Fibroblast of pulmonary artery (primary cell): Measurements from ENCODE around the gene FHL2.

ENCODE experiments used
- DNase-seq: peaks from one replicate; pipeline ENCODE4 v3.0.0-alpha.2; 2010; ENCODE audit warnings: low read depth
- H3K4me3 ChIP-seq: replicated peaks from 2 replicates; pipeline ENCODE4 v1.5.1; 2011; ENCODE audit warnings: low read depth, mild to moderate bottlenecking, control low read depth, low read length, moderate library complexity
- TF ChIP-seq, protein P1 (sequence below): IDR thresholded peaks from 2 replicates; pipeline ENCODE4 v1.5.1; 2011; ENCODE audit warnings: mild to moderate bottlenecking, control low read depth, low read length, inconsistent platforms; ENCODE audit errors: missing control alignments

FHL2 gene

DNA sequence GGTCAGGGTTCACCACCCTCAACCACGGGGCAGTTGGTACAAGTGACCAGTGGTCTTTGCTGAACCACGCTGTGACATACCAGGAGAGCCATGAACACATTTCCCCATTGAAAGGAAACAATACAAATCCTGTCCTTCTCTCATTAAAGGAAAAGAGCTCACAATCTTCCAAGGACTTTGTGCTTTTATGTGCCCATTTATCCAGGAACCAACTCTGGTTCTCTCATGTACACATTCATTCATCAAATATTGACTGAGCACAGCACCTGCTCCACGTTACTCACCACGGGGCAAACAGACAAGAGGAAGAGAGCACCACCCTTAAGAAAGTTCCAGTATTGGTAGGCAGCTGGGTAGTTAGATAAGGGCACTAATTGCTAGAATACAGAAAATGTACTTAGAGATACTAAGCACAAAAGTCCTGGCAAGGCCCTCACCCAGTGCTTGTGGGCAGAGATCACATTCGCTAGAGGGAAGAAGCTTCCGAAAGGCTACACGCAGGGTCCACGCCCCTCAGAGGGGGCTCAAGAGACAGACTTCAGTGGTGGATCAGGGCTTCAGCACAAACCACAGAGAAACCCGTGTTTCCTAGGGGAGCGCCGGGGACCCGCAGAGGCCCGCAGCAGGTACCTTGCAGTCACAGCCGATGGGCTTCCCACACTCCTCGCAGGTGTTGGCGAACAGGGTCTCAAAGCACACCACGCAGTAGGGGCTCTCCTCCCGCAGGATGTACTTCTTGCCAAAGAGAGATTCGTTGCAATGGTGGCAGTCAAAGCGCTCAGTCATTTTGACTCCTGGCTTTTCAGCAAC lies 12.9 kb downstream of the FHL2 start:
- DNase-seq: no peak
- TF ChIP-seq, protein P1, sequence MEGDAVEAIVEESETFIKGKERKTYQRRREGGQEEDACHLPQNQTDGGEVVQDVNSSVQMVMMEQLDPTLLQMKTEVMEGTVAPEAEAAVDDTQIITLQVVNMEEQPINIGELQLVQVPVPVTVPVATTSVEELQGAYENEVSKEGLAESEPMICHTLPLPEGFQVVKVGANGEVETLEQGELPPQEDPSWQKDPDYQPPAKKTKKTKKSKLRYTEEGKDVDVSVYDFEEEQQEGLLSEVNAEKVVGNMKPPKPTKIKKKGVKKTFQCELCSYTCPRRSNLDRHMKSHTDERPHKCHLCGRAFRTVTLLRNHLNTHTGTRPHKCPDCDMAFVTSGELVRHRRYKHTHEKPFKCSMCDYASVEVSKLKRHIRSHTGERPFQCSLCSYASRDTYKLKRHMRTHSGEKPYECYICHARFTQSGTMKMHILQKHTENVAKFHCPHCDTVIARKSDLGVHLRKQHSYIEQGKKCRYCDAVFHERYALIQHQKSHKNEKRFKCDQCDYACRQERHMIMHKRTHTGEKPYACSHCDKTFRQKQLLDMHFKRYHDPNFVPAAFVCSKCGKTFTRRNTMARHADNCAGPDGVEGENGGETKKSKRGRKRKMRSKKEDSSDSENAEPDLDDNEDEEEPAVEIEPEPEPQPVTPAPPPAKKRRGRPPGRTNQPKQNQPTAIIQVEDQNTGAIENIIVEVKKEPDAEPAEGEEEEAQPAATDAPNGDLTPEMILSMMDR: no peak
- H3K4me3 ChIP-seq: no peak overlapping the region

DNA sequence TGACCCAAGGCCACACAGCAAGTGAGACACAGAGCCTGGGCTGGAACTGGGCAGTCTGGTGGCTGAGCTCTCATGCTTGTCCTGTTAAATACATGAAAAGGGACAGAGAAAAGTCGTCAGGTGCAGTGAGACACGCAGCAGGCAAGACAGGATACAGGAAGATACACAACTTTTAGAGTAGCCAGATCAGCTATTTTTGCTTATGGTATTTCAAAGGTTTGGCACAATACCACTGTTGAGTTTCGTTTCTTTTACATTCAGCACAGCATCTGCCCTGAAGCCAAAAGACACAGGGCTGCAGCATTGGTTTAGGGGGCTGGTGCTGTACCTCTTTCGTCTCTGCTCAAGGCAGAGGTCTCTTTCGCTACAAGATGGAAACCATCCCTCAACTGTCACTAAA lies 14.0 kb downstream of the FHL2 start:
- no peak overlapping the region for H3K4me3 ChIP-seq
- DNase-seq: no peak
- TF ChIP-seq, protein P1: no peak

DNA sequence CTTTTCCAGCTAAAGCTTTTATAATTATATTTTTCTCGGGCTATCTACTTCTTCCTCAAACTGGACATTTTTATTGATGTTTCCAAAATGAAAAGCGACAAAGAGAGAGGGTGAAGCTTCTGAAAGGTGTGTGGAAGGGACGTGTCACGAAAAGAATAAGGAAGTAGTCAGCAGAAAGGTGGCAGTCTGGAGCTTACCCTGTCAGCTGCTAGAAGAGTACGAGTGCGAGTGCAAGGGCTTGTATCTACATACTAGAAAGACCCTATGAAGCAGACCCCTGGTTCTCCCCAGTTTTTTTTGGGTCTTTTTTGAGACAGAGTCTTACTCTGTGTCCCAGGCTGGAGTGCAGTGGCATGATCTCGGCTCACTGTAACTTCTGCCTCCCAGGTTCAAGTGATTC lies 14.6 kb downstream of the FHL2 start:
- no peak overlapping the region for H3K4me3 ChIP-seq
- DNase-seq: no peak
- TF ChIP-seq, protein P1: no peak

DNA sequence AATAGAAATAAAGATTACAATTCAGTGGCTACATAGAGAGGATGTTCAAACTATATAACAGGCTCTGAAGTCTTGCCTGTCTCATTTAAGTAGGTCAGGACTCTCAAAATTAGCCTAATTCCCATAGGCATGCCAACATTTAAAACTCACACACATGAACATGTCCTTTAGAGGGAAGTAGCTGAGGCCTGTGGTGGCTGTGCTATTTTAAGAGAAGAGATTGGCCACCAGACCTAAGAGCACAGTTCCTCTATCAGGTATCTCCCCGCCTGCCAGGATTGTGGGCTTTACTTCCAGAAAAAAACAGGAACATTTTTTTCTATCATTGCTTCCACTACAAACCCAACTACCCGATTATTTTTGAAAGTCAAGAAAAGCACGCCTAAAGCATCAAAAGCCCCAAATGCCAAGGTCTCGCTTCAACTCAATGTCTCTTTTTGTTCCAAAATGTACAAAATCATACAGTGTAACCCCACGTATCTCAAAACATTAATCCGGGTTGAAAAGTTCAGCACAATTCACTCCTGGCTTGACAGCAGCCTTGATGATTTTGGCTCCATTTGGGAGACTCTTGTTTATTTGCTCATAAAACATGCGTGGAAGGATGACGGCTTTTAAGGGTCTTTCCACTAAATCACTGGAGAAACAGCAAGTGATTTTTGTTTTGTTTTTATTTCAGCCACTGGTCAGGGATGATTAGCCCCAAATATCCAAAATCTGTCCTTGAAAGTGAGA lies 15.3 kb downstream of the FHL2 start:
- H3K4me3 ChIP-seq: no peak overlapping the region
- TF ChIP-seq, protein P1: no peak
- no peak for DNase-seq

DNA sequence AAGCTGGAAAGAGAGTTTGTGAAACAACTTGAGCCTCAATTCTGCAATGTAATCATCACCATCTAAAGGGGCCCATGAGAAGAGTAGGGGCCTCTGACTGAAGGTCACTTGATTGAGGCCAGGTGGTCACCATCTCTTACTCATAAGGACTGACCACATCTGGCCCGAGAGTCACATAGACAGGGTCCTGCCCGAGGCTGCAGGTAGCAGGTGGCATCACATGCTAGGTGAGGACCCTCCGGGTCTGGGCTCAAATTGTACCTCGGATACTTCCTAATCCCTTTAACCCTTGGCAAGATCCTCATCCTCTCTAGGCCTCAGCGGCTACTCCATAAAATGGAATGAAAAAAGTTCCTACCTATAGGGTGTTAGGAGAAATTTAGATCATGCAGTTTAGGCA lies 16.7 kb downstream of the FHL2 start:
- TF ChIP-seq, protein P1: no peak
- no peak for DNase-seq
- H3K4me3 ChIP-seq: no peak overlapping the region

DNA sequence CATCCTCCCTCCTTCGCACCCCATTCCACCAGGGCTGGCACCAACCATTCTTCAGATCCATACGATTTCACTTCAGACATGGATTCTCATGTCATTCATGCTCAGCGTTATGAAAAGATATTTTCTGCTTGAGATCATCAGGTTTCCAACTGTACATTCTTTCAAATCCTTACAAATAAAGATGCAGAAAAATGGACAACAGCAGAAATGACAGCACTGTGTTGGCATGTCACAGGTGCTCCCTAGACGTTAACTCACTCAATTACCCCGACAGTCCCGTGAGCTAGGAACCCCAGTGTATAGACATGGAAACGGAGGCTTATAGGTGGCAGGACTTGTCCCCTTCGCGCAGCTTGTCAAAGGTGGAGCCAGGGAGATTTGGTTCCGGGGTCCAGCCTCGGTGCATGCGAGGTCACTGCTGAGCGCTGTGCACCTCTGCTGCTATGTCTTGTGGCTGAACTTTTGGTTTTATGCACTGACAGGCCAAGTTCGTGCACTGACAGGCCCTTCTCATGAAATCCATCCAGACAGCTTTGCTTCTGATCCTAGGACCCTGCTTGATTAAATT lies 17.7 kb downstream of the FHL2 start:
- no peak overlapping the region for H3K4me3 ChIP-seq
- no peak for DNase-seq
- TF ChIP-seq, protein P1: no peak
